Duodenal mucosa (tissue), 2 donors: ENCODE results near the gene GHRL.
"Not testable (repeated sequence)": the region's sequence is repeated elsewhere in the genome, so short reads cannot be mapped to it uniquely, and the experiment has no call there.

Experiments used
- H3K27ac ChIP-seq: one replicate; pipeline ENCODE4 v1.7.0; 2013; ENCODE audit warnings: low read depth, low read length
- H3K27me3 ChIP-seq, 2 donors: one replicate each; pipeline ENCODE4 v1.7.0; 2013; ENCODE audit warnings: low read length in 2 of 2, control low read depth in 1 of 2; ENCODE audit not compliant: insufficient read depth in 2 of 2, control insufficient read depth in 1 of 2
- H3K36me3 ChIP-seq, 2 donors: one replicate each; pipeline ENCODE4 v1.7.0; 2013; ENCODE audit warnings: low read length in 2 of 2, control low read depth in 1 of 2; ENCODE audit not compliant: insufficient read depth in 2 of 2, control insufficient read depth in 1 of 2
- H3K4me1 ChIP-seq, 2 donors: one replicate each; pipeline ENCODE4 v1.7.0; 2013; ENCODE audit warnings: low read length in 2 of 2, control low read depth in 1 of 2; ENCODE audit not compliant: insufficient read depth in 2 of 2, control insufficient read depth in 1 of 2
- H3K4me3 ChIP-seq, 2 donors: one replicate each; pipeline ENCODE4 v1.7.0; 2013; ENCODE audit warnings: low read length in 2 of 2, low read depth in 1 of 2
- H3K9ac ChIP-seq, 2 donors: one replicate each; pipeline ENCODE4 v1.7.0; 2013; ENCODE audit warnings: low read length in 2 of 2, low read depth in 1 of 2
- H3K9me3 ChIP-seq, 2 donors: one replicate each; pipeline ENCODE4 v1.7.0; 2013; ENCODE audit warnings: low read length in 2 of 2, control low read depth in 1 of 2; ENCODE audit not compliant: control insufficient read depth in 1 of 2

The GHRL gene

DNA sequence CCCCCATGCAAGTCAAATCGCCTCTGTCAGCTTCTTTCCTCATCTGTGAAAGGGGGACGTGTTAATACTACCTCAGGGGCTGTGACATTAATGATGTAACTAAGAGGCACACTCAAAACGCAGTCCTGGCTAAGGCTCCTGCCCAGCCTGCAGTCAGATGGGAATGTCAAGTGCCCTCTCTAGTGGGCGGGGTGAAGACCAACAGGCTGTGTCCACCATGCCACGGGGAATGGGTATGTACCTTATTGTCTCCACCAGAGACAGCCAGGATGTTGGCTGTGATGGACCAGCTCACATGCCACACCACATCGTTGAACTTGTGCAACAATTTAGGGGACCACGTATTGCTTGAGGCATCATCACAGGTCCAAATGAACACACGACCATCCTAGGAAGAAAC, 11.0 kb upstream of the GHRL start:
- H3K4me3 ChIP-seq: no peak overlapping the region
- no peak overlapping the region for H3K9ac ChIP-seq
- no peaks in the 10 kb centered on the region for H3K9me3 ChIP-seq
- H3K27me3 ChIP-seq: no peaks in the 10 kb centered on the region
- peaks cover 0 to 2% of the 10 kb centered on the region in 2 donors for H3K4me1 ChIP-seq
- peaks cover 53 to 85% of the 10 kb centered on the region in 2 donors for H3K36me3 ChIP-seq
- no peak overlapping the region for H3K27ac ChIP-seq

DNA sequence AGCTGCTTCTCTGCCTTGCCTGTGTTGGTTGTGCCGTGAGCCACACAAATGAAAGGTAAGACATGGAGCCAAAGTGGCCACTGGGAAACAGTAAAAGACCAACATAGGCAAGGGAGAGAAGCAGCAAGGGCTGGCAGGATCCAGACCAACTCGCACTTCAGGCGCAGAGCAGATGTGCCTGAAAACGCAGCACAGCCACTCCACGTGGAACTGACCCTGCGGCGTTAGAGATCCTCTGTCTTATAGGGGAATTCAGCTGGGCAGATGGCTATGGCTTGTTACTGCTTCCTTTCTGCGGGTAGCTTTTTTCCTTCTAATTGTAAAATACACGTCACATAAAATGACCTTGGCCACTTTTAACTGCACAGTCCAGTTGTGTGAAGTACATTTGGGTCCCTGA, 10.4 kb upstream of the GHRL start:
- Histone ChIP-seq H3K9me3 (no peaks in the 10 kb centered on the region), H3K4me3 (no peak overlapping the region), H3K27ac (no peak overlapping the region), H3K36me3 (peaks cover 53 to 87% of the 10 kb centered on the region in 2 donors), H3K27me3 (no peaks in the 10 kb centered on the region), H3K4me1 (peaks cover 0 to 2% of the 10 kb centered on the region in 2 donors), H3K9ac (no peak overlapping the region)

DNA sequence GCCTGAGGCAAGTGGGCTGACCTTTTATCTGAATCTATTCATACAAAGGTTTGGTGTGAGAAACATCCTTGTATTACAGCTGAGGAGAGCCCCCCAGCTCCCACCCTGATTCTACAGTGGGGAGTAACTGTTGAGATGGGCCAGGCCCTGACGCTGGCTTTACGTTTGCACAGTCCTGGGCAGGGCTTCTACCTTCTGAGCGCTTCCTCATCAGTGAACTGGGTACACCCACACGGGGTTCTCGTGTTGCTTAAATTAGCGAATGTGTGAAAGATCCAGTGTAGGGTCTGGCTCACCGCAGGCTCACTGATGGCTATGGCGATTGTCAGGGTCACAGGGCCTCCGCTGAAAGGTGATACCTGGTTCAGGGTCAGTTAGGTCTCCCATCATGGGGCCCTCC, 7.3 kb upstream of the GHRL start:
- Histone ChIP-seq H3K36me3 (peaks cover 40 to 65% of the 10 kb centered on the region in 2 donors), H3K4me3 (no peak overlapping the region), H3K9me3 (no peaks in the 10 kb centered on the region), H3K27ac (no peak overlapping the region), H3K9ac (no peak overlapping the region), H3K4me1 (peaks cover 0 to 2% of the 10 kb centered on the region in 2 donors), H3K27me3 (no peaks in the 10 kb centered on the region)

DNA sequence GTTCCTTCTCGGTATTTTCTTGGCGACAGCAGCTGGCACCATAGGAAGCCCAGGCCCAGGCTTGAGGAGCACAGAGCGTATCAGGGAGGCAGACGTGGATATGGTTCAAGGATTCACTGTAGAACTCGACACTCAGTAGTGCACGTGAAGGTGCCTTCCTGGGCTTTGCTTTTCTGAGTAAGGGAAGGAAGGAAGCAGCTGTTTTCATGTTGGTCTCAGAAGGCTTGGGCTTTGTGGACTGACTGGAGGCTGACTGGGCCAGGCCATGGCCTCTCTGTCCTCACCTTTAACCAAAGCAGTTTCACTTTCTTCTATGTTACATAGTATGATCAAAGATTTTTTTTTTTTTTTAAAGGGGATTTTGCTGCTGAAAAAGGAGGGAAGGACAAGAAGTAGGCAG, 6.9 kb upstream of the GHRL start:
- Histone ChIP-seq H3K27me3 (no peaks in the 10 kb centered on the region), H3K36me3 (peaks cover 36 to 64% of the 10 kb centered on the region in 2 donors), H3K9me3 (no peaks in the 10 kb centered on the region), H3K27ac (no peak overlapping the region), H3K4me3 (no peak overlapping the region), H3K4me1 (peaks cover 0 to 2% of the 10 kb centered on the region in 2 donors), H3K9ac (no peak overlapping the region)

DNA sequence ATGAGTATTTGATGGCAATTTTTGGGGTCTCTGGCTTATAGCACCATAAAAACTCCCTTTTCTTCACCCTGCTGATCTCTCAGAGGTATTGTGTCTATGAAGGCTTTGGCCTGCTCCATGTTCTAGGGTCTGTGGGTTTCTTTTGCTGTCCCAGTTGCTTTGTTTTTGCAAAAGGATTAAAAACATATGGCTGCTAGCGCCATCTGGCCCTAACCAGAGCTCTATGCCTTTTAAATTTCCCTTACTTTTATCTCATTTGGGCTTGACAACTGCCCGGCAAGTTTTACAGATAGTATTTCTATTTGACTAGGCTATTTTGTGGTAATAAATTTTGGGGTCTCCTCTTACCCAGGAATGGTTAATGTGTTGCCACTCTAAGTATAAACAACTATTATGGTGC, 6.4 kb upstream of the GHRL start:
- peaks cover 32 to 62% of the 10 kb centered on the region in 2 donors for H3K36me3 ChIP-seq
- no peak overlapping the region for H3K27ac ChIP-seq
- H3K4me3 ChIP-seq: no peak overlapping the region
- H3K9me3 ChIP-seq: no peaks in the 10 kb centered on the region
- peaks cover 0 to 2% of the 10 kb centered on the region in 2 donors for H3K4me1 ChIP-seq
- H3K9ac ChIP-seq: no peak overlapping the region
- no peaks in the 10 kb centered on the region for H3K27me3 ChIP-seq

DNA sequence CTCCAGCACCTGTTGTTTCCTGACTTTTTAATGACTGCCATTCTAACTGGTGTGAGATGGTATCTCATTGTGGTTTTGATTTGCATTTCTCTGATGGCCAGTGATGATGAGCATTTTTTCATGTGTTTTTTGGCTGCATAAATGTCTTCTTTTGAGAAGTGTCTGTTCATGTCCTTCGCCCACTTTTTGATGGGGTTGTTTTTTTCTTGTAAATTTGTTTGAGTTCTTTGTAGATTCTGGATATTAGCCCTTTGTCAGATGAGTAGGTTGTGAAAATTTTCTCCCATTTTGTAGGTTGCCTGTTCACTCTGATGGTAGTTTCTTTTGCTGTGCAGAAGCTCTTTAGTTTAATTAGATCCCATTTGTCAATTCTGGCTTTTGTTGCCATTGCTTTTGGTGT, 5.3 kb upstream of the GHRL start:
- H3K27ac ChIP-seq, H3K9me3 ChIP-seq, H3K9ac ChIP-seq, H3K27me3 ChIP-seq, H3K4me1 ChIP-seq, H3K4me3 ChIP-seq: not testable (repeated sequence)
- peaks cover 21 to 52% of the 10 kb centered on the region in 2 donors for H3K36me3 ChIP-seq

DNA sequence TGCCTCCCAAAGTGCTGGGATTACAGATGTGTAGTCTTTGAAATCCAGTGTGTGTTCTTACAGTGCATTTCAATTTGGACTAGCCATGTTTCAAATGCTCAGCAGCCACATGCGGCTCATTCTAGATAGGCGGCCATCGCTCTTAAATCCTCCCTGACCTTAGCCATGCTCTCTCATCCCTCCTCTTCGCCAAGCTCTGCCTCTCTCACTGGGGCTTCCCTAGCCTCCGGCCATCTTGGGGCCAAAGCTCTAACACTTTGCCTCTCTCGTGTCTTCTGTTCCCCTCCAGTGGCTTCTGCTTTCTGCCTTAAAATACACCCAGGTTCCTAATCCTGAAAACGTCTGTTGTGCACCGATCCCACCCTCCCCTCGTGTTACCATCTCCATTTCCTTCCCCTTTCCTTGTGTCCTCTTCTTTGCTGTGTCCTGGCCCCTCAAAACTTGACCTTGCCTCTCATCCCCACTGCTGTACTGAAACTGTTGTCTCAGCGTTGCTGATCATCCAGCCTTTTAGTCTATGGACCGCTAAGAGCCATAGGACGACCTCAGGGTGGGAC, 1.4 kb upstream of the GHRL start:
- Histone ChIP-seq H3K27ac (no peak overlapping the region), H3K4me3 (no peak overlapping the region), H3K4me1 (no peaks in the 10 kb centered on the region), H3K9me3 (no peaks in the 10 kb centered on the region), H3K9ac (no peak overlapping the region), H3K27me3 (no peaks in the 10 kb centered on the region), H3K36me3 (peaks cover 0 to 21% of the 10 kb centered on the region in 2 donors)

DNA sequence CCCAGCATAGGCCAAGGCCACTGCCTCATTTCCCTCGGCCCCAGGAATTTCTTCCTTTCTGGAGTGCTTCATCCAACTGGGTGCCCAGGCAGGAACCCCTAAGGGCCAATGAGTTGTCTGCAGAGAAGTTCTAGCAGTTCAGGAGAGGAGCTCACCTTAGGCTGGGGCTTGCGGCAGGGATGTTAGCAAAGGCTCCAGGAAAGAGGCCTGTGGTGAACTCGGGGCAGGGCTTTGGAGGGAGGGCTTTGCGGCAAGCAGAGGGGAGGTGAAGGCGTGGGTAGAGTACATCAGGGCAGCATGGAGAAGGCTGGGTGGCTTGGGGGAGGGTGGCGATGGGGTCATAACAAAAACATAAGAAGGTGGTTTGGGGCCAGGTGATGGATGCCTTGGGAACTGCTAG, 1.1 kb downstream of the GHRL start:
- Histone ChIP-seq H3K27ac (no peak overlapping the region), H3K4me3 (no peak overlapping the region), H3K9ac (no peak overlapping the region), H3K4me1 (no peaks in the 10 kb centered on the region), H3K36me3 (peaks cover 7 to 35% of the 10 kb centered on the region in 2 donors), H3K27me3 (no peaks in the 10 kb centered on the region), H3K9me3 (no peaks in the 10 kb centered on the region)

DNA sequence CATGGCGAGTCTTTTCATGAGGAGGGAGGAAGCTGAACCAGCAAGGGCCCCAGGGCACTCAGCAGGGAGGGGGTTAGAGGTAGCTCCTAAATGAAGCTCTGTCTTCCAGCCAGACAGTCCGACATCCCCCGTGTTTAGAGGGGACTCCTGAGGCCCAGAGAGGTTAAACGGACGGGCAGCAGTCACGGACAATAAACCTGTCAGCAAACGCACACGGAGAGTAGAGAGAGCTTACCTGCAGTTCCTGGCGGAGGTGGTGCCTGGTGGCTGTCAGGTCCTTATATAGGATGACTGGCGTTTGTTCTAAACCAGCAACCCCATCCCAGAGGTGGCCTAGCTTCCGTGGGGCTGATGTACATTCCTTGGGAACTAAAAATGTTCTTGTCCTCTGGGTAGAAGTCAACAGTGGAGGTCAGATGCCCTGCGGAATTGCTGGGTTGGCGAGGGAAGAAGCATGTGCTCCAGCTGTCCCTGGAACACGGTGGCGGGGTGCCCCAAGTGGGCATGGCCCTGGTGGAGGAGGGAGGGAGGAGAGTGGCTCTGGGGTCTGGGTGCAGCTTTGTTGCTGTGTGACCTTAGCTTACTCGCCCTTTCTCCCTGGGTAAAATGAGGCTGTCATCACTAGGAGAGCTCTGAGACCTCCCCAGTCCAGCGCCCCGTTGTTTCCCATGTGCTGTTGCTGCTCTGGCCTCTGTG, 2.1 kb downstream of the GHRL start:
- no peak overlapping the region for H3K4me3 ChIP-seq
- H3K4me1 ChIP-seq: no peaks in the 10 kb centered on the region
- no peak overlapping the region for H3K9ac ChIP-seq
- H3K27me3 ChIP-seq: no peaks in the 10 kb centered on the region
- H3K9me3 ChIP-seq: no peaks in the 10 kb centered on the region
- H3K27ac ChIP-seq: no peak overlapping the region
- H3K36me3 ChIP-seq: peaks cover 7 to 42% of the 10 kb centered on the region in 2 donors

DNA sequence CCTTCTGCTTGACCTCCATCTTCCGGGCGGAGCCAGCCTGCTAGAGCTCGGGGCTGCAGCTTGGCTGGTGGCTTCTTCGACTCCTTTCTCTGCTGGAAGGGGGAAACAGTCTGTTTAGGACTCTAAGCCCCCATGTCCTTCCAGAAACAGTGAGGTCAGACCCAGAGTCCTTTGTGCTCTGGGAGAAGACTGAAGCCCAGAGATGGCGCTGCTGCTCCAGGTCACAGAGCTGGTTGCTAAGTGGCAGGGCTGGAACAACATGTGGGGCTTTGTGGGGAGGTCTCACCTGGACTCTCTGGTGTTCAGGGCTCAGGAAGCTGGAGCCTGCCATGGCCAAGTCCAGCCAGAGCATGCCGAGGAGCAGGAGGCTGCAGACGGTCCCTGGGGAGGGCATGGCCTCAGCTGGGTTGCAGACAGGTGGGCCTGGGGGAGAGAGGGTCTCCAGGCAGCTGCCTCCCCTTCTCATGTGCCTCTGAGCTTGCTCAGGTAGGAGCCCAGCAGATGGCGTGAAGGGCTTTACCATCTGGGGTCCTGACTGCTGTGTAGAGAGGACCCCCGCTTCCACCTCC, 2.9 kb downstream of the GHRL start:
- Histone ChIP-seq H3K4me3 (no peak overlapping the region), H3K36me3 (peaks cover 7 to 38% of the 10 kb centered on the region in 2 donors), H3K9me3 (no peaks in the 10 kb centered on the region), H3K27ac (no peak overlapping the region), H3K9ac (no peak overlapping the region), H3K4me1 (no peaks in the 10 kb centered on the region), H3K27me3 (no peaks in the 10 kb centered on the region)
